ENCODE measurements around the gene HEATR9.
A peak's percentile ranks its signal among the peaks of the same experiment; 100 is the strongest.

HEATR9 gene

GRCh38 chr17:35894206-35894605 lies 25.5 kb upstream of the HEATR9 start:
- Histone ChIP-seq H3K4me1 (ENCODE audit: low read length) (peaks cover 18% of the 10 kb centered on the region), H3K36me3 (replicated peaks; ENCODE audit: insufficient read depth, low read length) (no peaks in the 10 kb centered on the region), H2AFZ (ENCODE audit: low read length) (no peak overlapping the region), H3F3A (ENCODE audit: insufficient read depth, low read length) (no peaks in the 10 kb centered on the region), H3K27ac (ENCODE audit: low read length) (no peak overlapping the region), H3K9ac (ENCODE audit: low read length) (no peak overlapping the region), H3K9me3 (replicated peaks; ENCODE audit: insufficient read depth, low read length) (no peaks in the 10 kb centered on the region), H3K79me2 (ENCODE audit: low read length) (no peaks in the 10 kb centered on the region), H4K20me1 (ENCODE audit: insufficient read depth, low read length) (no peaks in the 10 kb centered on the region), H3K4me2 (ENCODE audit: low read depth, low read length) (no peak overlapping the region), H3K27me3 (replicated peaks; ENCODE audit: insufficient read depth, low read length) (no peaks in the 10 kb centered on the region), H3K4me3 (ENCODE audit: low read length) (no peak overlapping the region), H3K9me2 (replicated peaks; ENCODE audit: insufficient read depth, low read length) (no peaks in the 10 kb centered on the region)
- TF ChIP-seq CTCF (IDR thresholded peaks at IDR 0.05; ENCODE audit: low read length) (no peak), EZH2phosphoT487 (IDR thresholded peaks at IDR 0.05; ENCODE audit: low read length) (no peak), EZH2 (optimal IDR thresholded peaks at IDR 0.05; ENCODE audit: low read depth, low read length) (no peak)
- DNase-seq, result no peak

- Histone ChIP-seq H3K9me3 (replicated peaks; ENCODE audit: insufficient read depth, low read length) (no peaks in the 10 kb centered on the region), H3K27me3 (replicated peaks; ENCODE audit: insufficient read depth, low read length) (no peaks in the 10 kb centered on the region), H4K20me1 (ENCODE audit: insufficient read depth, low read length) (no peaks in the 10 kb centered on the region), H3K79me2 (ENCODE audit: low read length) (no peaks in the 10 kb centered on the region), H3K4me3 (ENCODE audit: low read length) (no peak overlapping the region), H3K9ac (ENCODE audit: low read length) (no peak overlapping the region), H3K4me2 (ENCODE audit: low read depth, low read length) (no peak overlapping the region), H3K9me2 (replicated peaks; ENCODE audit: insufficient read depth, low read length) (no peaks in the 10 kb centered on the region), H3K4me1 (ENCODE audit: low read length) (peaks cover 18% of the 10 kb centered on the region), H3K27ac (ENCODE audit: low read length) (no peak overlapping the region), H3F3A (ENCODE audit: insufficient read depth, low read length) (no peaks in the 10 kb centered on the region), H2AFZ (ENCODE audit: low read length) (no peak overlapping the region), H3K36me3 (replicated peaks; ENCODE audit: insufficient read depth, low read length) (no peaks in the 10 kb centered on the region)
- no peak for TF ChIP-seq EZH2 (optimal IDR thresholded peaks at IDR 0.05; ENCODE audit: low read depth, low read length)
- no peak for TF ChIP-seq EZH2phosphoT487 (IDR thresholded peaks at IDR 0.05; ENCODE audit: low read length)
- TF ChIP-seq CTCF (IDR thresholded peaks at IDR 0.05; ENCODE audit: low read length), result no peak
- no peak for DNase-seq
These were observed 25.1 kb upstream of the HEATR9 start for GRCh38 chr17:35893751-35894150.

GRCh38 chr17:35892091-35893035 lies 23.7 kb upstream of the HEATR9 start:
- Histone ChIP-seq H3K79me2 (ENCODE audit: low read length) (no peaks in the 10 kb centered on the region), H2AFZ (ENCODE audit: low read length) (no peak overlapping the region), H4K20me1 (ENCODE audit: insufficient read depth, low read length) (no peaks in the 10 kb centered on the region), H3K9ac (ENCODE audit: low read length) (no peak overlapping the region), H3K9me3 (replicated peaks; ENCODE audit: insufficient read depth, low read length) (no peaks in the 10 kb centered on the region), H3K36me3 (replicated peaks; ENCODE audit: insufficient read depth, low read length) (no peaks in the 10 kb centered on the region), H3K9me2 (replicated peaks; ENCODE audit: insufficient read depth, low read length) (no peaks in the 10 kb centered on the region), H3K27me3 (replicated peaks; ENCODE audit: insufficient read depth, low read length) (no peaks in the 10 kb centered on the region), H3K4me2 (ENCODE audit: low read depth, low read length) (peak overlapping the region; percentile 19; the same call in 1 of the 2 replicates), H3K4me3 (ENCODE audit: low read length) (no peak overlapping the region), H3F3A (ENCODE audit: insufficient read depth, low read length) (no peaks in the 10 kb centered on the region), H3K4me1 (ENCODE audit: low read length) (peaks cover 18% of the 10 kb centered on the region), H3K27ac (ENCODE audit: low read length) (no peak overlapping the region)
- no peak for TF ChIP-seq CTCF (IDR thresholded peaks at IDR 0.05; ENCODE audit: low read length)
- no peak for TF ChIP-seq EZH2 (optimal IDR thresholded peaks at IDR 0.05; ENCODE audit: low read depth, low read length)
- no peak for TF ChIP-seq EZH2phosphoT487 (IDR thresholded peaks at IDR 0.05; ENCODE audit: low read length)
- DNase-seq, result no peak

All from MM.1S (cell line).